Measurements from ENCODE around the gene DYNLL1.

The DYNLL1 gene

DNA sequence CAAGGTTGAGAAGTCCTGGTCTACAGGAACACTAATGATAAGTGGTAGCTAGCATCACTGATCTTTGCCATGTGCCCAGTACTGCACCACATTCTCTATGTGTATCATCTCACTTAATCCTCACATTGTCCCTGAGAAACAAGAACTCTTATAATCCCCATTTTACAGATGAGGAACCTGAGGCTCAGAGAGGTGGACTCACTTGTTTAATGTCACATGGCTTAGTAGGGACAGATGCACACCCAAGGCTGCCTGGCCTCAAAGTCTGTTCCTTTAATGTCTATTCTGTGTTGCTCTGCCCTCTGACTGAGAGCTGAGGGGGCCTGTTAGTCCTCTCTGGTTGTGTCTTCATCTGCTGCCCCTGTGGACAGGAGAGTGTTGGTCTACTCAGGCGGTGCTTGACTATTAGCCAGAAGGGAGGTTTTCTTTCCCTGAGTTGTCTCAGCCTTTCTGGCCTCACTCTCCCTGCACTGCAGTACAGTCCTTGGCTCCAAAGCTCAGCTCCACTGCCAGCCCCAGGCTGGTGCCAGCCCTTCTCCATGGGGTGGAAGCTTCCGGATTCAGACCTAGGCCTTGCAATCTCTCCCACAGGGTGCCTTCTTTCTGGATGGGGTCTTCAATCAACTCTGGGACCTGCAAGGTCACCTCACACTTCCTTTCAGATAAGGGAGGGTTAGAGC, 4.9 kb upstream of the DYNLL1 start:
- Histone ChIP-seq H3K36me3 (ENCODE audit: control insufficient read depth, insufficient read depth, low read length) (peaks cover 12% of the 10 kb centered on the region), H3K4me1 (ENCODE audit: control insufficient read depth, insufficient read depth, low read length) (peaks cover 7% of the 10 kb centered on the region; the same call in 1 of the 2 replicates), H3K4me3 (ENCODE audit: low read depth, low read length) (no peak overlapping the region), H3K9ac (ENCODE audit: low read length) (no peak overlapping the region), H3K27ac (ENCODE audit: low read depth, low read length) (no peak overlapping the region), H3K27me3 (ENCODE audit: control insufficient read depth, insufficient read depth, low read length) (no peaks in the 10 kb centered on the region), H3K9me3 (ENCODE audit: control insufficient read depth, insufficient read depth, low read depth, low read length) (peaks cover 2% of the 10 kb centered on the region; the same call in 1 of the 2 replicates)

DNA sequence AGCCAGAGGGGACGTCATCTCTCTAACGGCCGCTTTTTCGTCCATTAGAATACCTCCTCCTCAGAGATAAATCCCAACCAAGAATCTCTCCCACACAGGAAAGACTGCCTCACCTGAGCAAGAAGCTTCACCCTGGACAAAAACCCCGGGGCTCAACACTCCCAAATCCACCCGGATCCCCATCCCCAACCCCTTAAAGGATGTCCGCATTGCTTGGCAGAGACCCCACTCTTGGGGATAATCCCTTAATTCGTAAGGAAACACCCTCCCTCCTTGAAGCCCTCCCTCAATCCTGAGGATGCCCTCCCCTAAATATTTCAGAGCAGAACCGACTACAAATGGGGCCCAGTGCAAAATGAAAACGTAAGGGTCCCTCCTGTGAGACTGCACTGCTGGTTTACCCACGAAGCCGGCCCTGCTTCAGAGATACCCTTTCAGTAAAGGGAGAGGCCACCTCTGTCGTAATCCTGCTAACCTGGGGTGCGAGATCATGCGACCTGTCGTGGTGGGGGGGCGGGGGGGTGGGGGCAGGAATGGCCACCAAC, 655 bp upstream of the DYNLL1 start:
- Histone ChIP-seq H3K9ac (ENCODE audit: low read length) (peak overlapping the region; percentile 67), H3K4me1 (ENCODE audit: control insufficient read depth, insufficient read depth, low read length) (peaks cover 14% of the 10 kb centered on the region; the same call in 1 of the 2 replicates), H3K27ac (ENCODE audit: low read depth, low read length) (no peak overlapping the region), H3K4me3 (ENCODE audit: low read depth, low read length) (peak overlapping the region; percentile 76), H3K36me3 (ENCODE audit: control insufficient read depth, insufficient read depth, low read length) (peaks cover 32% of the 10 kb centered on the region), H3K27me3 (ENCODE audit: control insufficient read depth, insufficient read depth, low read length) (no peaks in the 10 kb centered on the region), H3K9me3 (ENCODE audit: control insufficient read depth, insufficient read depth, low read depth, low read length) (no peaks in the 10 kb centered on the region)

GRCh38 chr12:120496413-120497340, 764 bp downstream of the DYNLL1 start:
- peaks cover 14% of the 10 kb centered on the region; the same call in 1 of the 2 replicates for H3K4me1 ChIP-seq (ENCODE audit: control insufficient read depth, insufficient read depth, low read length)
- H3K36me3 ChIP-seq (ENCODE audit: control insufficient read depth, insufficient read depth, low read length), result peaks cover 34% of the 10 kb centered on the region
- peak overlapping the region; percentile 93 for H3K4me3 ChIP-seq (ENCODE audit: low read depth, low read length)
- peak overlapping the region; percentile 86; the same call in 1 of the 2 replicates for H3K27ac ChIP-seq (ENCODE audit: low read depth, low read length)
- no peaks in the 10 kb centered on the region for H3K9me3 ChIP-seq (ENCODE audit: control insufficient read depth, insufficient read depth, low read depth, low read length)
- peak overlapping the region; percentile 92 for H3K9ac ChIP-seq (ENCODE audit: low read length)
- H3K27me3 ChIP-seq (ENCODE audit: control insufficient read depth, insufficient read depth, low read length), result no peaks in the 10 kb centered on the region

- H3K27me3 ChIP-seq (ENCODE audit: control insufficient read depth, insufficient read depth, low read length), result no peaks in the 10 kb centered on the region
- no peaks in the 10 kb centered on the region for H3K9me3 ChIP-seq (ENCODE audit: control insufficient read depth, insufficient read depth, low read depth, low read length)
- no peak overlapping the region for H3K27ac ChIP-seq (ENCODE audit: low read depth, low read length)
- peak overlapping the region; percentile 92 for H3K9ac ChIP-seq (ENCODE audit: low read length)
- peaks cover 14% of the 10 kb centered on the region; the same call in 1 of the 2 replicates for H3K4me1 ChIP-seq (ENCODE audit: control insufficient read depth, insufficient read depth, low read length)
- H3K4me3 ChIP-seq (ENCODE audit: low read depth, low read length), result peak overlapping the region; percentile 93
- H3K36me3 ChIP-seq (ENCODE audit: control insufficient read depth, insufficient read depth, low read length), result peaks cover 33% of the 10 kb centered on the region
Measured at GRCh38 chr12:120497524-120498150, 1.7 kb downstream of the DYNLL1 start.

GRCh38 chr12:120498870-120499515, 3.1 kb downstream of the DYNLL1 start:
- H3K9me3 ChIP-seq (ENCODE audit: control insufficient read depth, insufficient read depth, low read depth, low read length), result no peaks in the 10 kb centered on the region
- no peak overlapping the region for H3K27ac ChIP-seq (ENCODE audit: low read depth, low read length)
- peaks cover 14% of the 10 kb centered on the region; the same call in 1 of the 2 replicates for H3K4me1 ChIP-seq (ENCODE audit: control insufficient read depth, insufficient read depth, low read length)
- no peaks in the 10 kb centered on the region for H3K27me3 ChIP-seq (ENCODE audit: control insufficient read depth, insufficient read depth, low read length)
- no peak overlapping the region for H3K4me3 ChIP-seq (ENCODE audit: low read depth, low read length)
- no peak overlapping the region for H3K9ac ChIP-seq (ENCODE audit: low read length)
- peaks cover 46% of the 10 kb centered on the region for H3K36me3 ChIP-seq (ENCODE audit: control insufficient read depth, insufficient read depth, low read length)

DNA sequence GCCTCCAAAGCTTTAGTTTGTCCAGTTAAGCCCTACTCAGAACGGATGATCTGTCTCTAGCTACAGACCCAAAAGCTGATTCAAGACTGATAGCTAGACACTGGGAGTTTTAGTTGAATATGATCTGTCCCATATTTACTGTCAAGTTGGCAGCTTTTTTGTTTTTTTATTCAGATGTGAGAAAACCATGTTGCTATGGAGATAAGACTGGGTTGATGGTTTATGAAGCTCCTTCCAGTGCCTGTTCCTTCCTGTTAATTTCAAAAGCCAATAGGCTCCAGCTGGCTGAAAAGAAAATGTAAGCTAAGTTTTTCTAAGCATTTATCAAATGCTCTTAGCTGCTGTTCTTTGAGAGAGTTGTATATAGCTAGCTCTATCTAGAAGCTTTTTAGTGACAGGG, 4.7 kb downstream of the DYNLL1 start:
- H3K9me3 ChIP-seq (ENCODE audit: control insufficient read depth, insufficient read depth, low read depth, low read length), result no peaks in the 10 kb centered on the region
- no peak overlapping the region for H3K27ac ChIP-seq (ENCODE audit: low read depth, low read length)
- peaks cover 50% of the 10 kb centered on the region for H3K36me3 ChIP-seq (ENCODE audit: control insufficient read depth, insufficient read depth, low read length)
- H3K4me1 ChIP-seq (ENCODE audit: control insufficient read depth, insufficient read depth, low read length), result peaks cover 12% of the 10 kb centered on the region
- no peak overlapping the region for H3K9ac ChIP-seq (ENCODE audit: low read length)
- H3K27me3 ChIP-seq (ENCODE audit: control insufficient read depth, insufficient read depth, low read length), result no peaks in the 10 kb centered on the region
- H3K4me3 ChIP-seq (ENCODE audit: low read depth, low read length), result no peak overlapping the region

DNA sequence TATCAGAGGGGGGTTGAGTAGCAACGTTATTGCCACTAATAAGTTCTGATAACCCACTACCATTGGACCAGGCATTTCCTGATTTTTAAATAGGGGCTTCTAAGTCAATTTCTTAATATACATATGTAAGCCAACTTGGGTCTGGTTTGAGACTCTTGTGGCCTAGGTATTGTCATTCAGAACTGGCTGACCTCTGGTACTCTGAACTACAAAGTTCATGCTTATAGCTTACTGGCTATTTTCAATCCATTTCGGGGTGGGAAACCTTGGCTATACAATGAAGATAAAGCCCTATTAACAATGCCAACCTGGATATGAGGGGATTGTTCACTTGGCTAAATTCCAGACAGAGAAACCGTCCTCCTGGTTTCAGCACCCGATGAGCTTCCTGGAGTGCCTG, 8.7 kb downstream of the DYNLL1 start:
- Histone ChIP-seq H3K27me3 (ENCODE audit: control insufficient read depth, insufficient read depth, low read length) (no peaks in the 10 kb centered on the region), H3K27ac (ENCODE audit: low read depth, low read length) (peak overlapping the region; percentile 17), H3K36me3 (ENCODE audit: control insufficient read depth, insufficient read depth, low read length) (peaks cover 52% of the 10 kb centered on the region), H3K4me1 (ENCODE audit: control insufficient read depth, insufficient read depth, low read length) (peaks cover 5% of the 10 kb centered on the region), H3K9me3 (ENCODE audit: control insufficient read depth, insufficient read depth, low read depth, low read length) (no peaks in the 10 kb centered on the region), H3K9ac (ENCODE audit: low read length) (peak overlapping the region; percentile 17), H3K4me3 (ENCODE audit: low read depth, low read length) (no peak overlapping the region)

GRCh38 chr12:120508537-120508936, 12.6 kb downstream of the DYNLL1 start:
- Histone ChIP-seq H3K4me1 (ENCODE audit: control insufficient read depth, insufficient read depth, low read length) (peaks cover 5% of the 10 kb centered on the region), H3K36me3 (ENCODE audit: control insufficient read depth, insufficient read depth, low read length) (peaks cover 48% of the 10 kb centered on the region), H3K27ac (ENCODE audit: low read depth, low read length) (no peak overlapping the region), H3K9me3 (ENCODE audit: control insufficient read depth, insufficient read depth, low read depth, low read length) (no peaks in the 10 kb centered on the region), H3K4me3 (ENCODE audit: low read depth, low read length) (no peak overlapping the region), H3K9ac (ENCODE audit: low read length) (no peak overlapping the region), H3K27me3 (ENCODE audit: control insufficient read depth, insufficient read depth, low read length) (no peaks in the 10 kb centered on the region)

DNA sequence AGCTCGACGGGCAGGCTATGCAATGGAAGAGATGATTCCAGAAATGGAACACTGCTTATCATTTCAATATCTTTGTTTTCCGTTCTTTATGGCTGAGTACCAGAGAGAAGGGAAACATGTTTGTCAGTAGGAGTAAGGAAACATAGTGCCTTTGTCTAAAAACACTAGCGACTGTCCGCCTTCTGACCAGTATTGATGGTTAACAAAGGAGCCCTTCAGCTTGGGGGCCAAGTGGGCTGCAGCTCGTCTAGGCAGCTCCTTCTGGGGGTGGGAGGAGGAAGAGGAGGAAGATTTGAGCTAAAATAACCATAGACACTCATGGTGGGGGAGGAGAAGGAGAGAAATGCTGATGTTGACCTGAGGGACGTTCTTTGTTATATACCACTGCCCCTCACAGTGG, 18.1 kb downstream of the DYNLL1 start:
- peaks cover 55% of the 10 kb centered on the region for H3K36me3 ChIP-seq (ENCODE audit: control insufficient read depth, insufficient read depth, low read length)
- no peak overlapping the region for H3K4me3 ChIP-seq (ENCODE audit: low read depth, low read length)
- no peaks in the 10 kb centered on the region for H3K27me3 ChIP-seq (ENCODE audit: control insufficient read depth, insufficient read depth, low read length)
- H3K9me3 ChIP-seq (ENCODE audit: control insufficient read depth, insufficient read depth, low read depth, low read length), result no peaks in the 10 kb centered on the region
- H3K9ac ChIP-seq (ENCODE audit: low read length), result no peak overlapping the region
- no peak overlapping the region for H3K27ac ChIP-seq (ENCODE audit: low read depth, low read length)
- H3K4me1 ChIP-seq (ENCODE audit: control insufficient read depth, insufficient read depth, low read length), result no peaks in the 10 kb centered on the region

- no peaks in the 10 kb centered on the region for H3K9me3 ChIP-seq (ENCODE audit: control insufficient read depth, insufficient read depth, low read depth, low read length)
- no peaks in the 10 kb centered on the region for H3K4me1 ChIP-seq (ENCODE audit: control insufficient read depth, insufficient read depth, low read length)
- H3K9ac ChIP-seq (ENCODE audit: low read length), result no peak overlapping the region
- H3K4me3 ChIP-seq (ENCODE audit: low read depth, low read length), result no peak overlapping the region
- H3K27ac ChIP-seq (ENCODE audit: low read depth, low read length), result no peak overlapping the region
- peaks cover 43% of the 10 kb centered on the region for H3K36me3 ChIP-seq (ENCODE audit: control insufficient read depth, insufficient read depth, low read length)
- H3K27me3 ChIP-seq (ENCODE audit: control insufficient read depth, insufficient read depth, low read length), result no peaks in the 10 kb centered on the region
Measured at GRCh38 chr12:120515496-120515895, 19.6 kb downstream of the DYNLL1 start.

Data from HUES6 (cell line).